NOMO-1 treated with dmso at 0.1 percent for 144 hours (cell line): Measurements from ENCODE around the gene TACR2.

Experiments
- DNase-seq: peaks from one replicate; lab custom pipeline; 2025; ENCODE audit not compliant: unreplicated experiment; lab: John Stamatoyannopoulos, UW

Gene TACR2

GRCh38 chr10:69421611-69422308, 5.0 kb upstream of the TACR2 start:
- no peak for DNase-seq

- DNase-seq, result no peak
Measured at GRCh38 chr10:69419744-69420126, 3.0 kb upstream of the TACR2 start.

GRCh38 chr10:69419096-69419743, 2.5 kb upstream of the TACR2 start:
- no peak for DNase-seq

GRCh38 chr10:69418052-69418752, 1.5 kb upstream of the TACR2 start:
- DNase-seq, result no peak

GRCh38 chr10:69417542-69417941, 824 bp upstream of the TACR2 start:
- no peak for DNase-seq

- DNase-seq, result no peak
Measured at GRCh38 chr10:69415951-69416350, 767 bp downstream of the TACR2 start.

GRCh38 chr10:69415049-69415448, 1.7 kb downstream of the TACR2 start:
- DNase-seq, result no peak

GRCh38 chr10:69414036-69415018, 2.4 kb downstream of the TACR2 start:
- no peak for DNase-seq

- no peak for DNase-seq
Measured at GRCh38 chr10:69413221-69413865, 3.4 kb downstream of the TACR2 start.

GRCh38 chr10:69412232-69412790, 4.4 kb downstream of the TACR2 start:
- no peak for DNase-seq

- no peak for DNase-seq
Measured at GRCh38 chr10:69411476-69411875, 5.2 kb downstream of the TACR2 start.

GRCh38 chr10:69410487-69410886, 6.2 kb downstream of the TACR2 start:
- no peak for DNase-seq

GRCh38 chr10:69409968-69410367, 6.8 kb downstream of the TACR2 start:
- peak; percentile 21 for DNase-seq

GRCh38 chr10:69409176-69409495, 7.6 kb downstream of the TACR2 start:
- no peak for DNase-seq

- DNase-seq, result peak; percentile 82
Measured at GRCh38 chr10:69408318-69409175, 8.2 kb downstream of the TACR2 start.

GRCh38 chr10:69407621-69408301, 9.0 kb downstream of the TACR2 start:
- no peak for DNase-seq

GRCh38 chr10:69406816-69407580, 9.7 kb downstream of the TACR2 start:
- DNase-seq, result no peak

GRCh38 chr10:69406302-69406811, 10.4 kb downstream of the TACR2 start:
- DNase-seq, result no peak
